Glutamatergic neuron (in vitro differentiated cells): ENCODE results near the gene DVL1. TPM values are rescaled to one million over a fixed set of nuclear protein-coding genes. Genes with fewer than 3 reads are reported as not detected.

Source experiments
- DNase-seq: peaks from one replicate; pipeline ENCODE4 v3.0.0; 2022
- H3K27ac Mint-ChIP-seq: one replicate; pipeline ENCODE4 v1.8.0; 2020; ENCODE audit warnings: mild to moderate bottlenecking, mixed read lengths, inconsistent platforms; ENCODE audit not compliant: unreplicated experiment
- H3K27me3 Mint-ChIP-seq: one replicate; pipeline ENCODE4 v1.8.0; 2020; ENCODE audit warnings: mild to moderate bottlenecking, moderate library complexity, mixed read lengths, inconsistent platforms; ENCODE audit not compliant: unreplicated experiment
- H3K36me3 Mint-ChIP-seq: one replicate; pipeline ENCODE4 v1.8.0; 2020; ENCODE audit warnings: mild to moderate bottlenecking, mixed read lengths, inconsistent platforms; ENCODE audit not compliant: unreplicated experiment
- H3K4me1 Mint-ChIP-seq: one replicate; pipeline ENCODE4 v1.8.0; 2020; ENCODE audit warnings: mild to moderate bottlenecking, low read depth, mixed read lengths, inconsistent platforms; ENCODE audit not compliant: unreplicated experiment
- H3K4me3 Mint-ChIP-seq: one replicate; pipeline ENCODE4 v1.8.0; 2020; ENCODE audit warnings: mild to moderate bottlenecking, mixed read lengths, inconsistent platforms; ENCODE audit not compliant: unreplicated experiment
- H3K9me3 Mint-ChIP-seq: one replicate; pipeline ENCODE4 v1.8.0; 2020; ENCODE audit warnings: mild to moderate bottlenecking, moderate library complexity, mixed read lengths, inconsistent platforms; ENCODE audit not compliant: unreplicated experiment
- total RNA-seq: library from RNA; stranded (reverse); fragmentation: NEBNext Ultra II Directional; extraction: Animal tissue kit (Norgen Biotek cat#: 25700); gene quantifications from one replicate; pipeline ENCODE4 v1.2.1, GENCODE V29; 2021; ENCODE audit not compliant: unreplicated experiment
- TF ChIP-seq, protein P1 (sequence below): fragments of 200-600 bp; sonication (generic); IDR thresholded peaks from one replicate; pipeline ENCODE4 v1.5.0; 2021; ENCODE audit not compliant: partially characterized antibody, unreplicated experiment

DVL1 gene
- total RNA-seq, 1 donor from 2014 or later, result 124 TPM

GRCh38 chr1:1380860-1381259, 31.6 kb upstream of the DVL1 start:
- H3K36me3 Mint-ChIP-seq, result no peaks in the 10 kb centered on the region
- TF ChIP-seq, protein P1, sequence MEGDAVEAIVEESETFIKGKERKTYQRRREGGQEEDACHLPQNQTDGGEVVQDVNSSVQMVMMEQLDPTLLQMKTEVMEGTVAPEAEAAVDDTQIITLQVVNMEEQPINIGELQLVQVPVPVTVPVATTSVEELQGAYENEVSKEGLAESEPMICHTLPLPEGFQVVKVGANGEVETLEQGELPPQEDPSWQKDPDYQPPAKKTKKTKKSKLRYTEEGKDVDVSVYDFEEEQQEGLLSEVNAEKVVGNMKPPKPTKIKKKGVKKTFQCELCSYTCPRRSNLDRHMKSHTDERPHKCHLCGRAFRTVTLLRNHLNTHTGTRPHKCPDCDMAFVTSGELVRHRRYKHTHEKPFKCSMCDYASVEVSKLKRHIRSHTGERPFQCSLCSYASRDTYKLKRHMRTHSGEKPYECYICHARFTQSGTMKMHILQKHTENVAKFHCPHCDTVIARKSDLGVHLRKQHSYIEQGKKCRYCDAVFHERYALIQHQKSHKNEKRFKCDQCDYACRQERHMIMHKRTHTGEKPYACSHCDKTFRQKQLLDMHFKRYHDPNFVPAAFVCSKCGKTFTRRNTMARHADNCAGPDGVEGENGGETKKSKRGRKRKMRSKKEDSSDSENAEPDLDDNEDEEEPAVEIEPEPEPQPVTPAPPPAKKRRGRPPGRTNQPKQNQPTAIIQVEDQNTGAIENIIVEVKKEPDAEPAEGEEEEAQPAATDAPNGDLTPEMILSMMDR, result no peak
- H3K4me3 Mint-ChIP-seq, result no peak overlapping the region
- H3K9me3 Mint-ChIP-seq, result no peaks in the 10 kb centered on the region
- H3K27me3 Mint-ChIP-seq, result peaks cover 5% of the 10 kb centered on the region
- H3K27ac Mint-ChIP-seq, result no peak overlapping the region
- H3K4me1 Mint-ChIP-seq, result peaks cover 3% of the 10 kb centered on the region
- DNase-seq, result no peak

DNA sequence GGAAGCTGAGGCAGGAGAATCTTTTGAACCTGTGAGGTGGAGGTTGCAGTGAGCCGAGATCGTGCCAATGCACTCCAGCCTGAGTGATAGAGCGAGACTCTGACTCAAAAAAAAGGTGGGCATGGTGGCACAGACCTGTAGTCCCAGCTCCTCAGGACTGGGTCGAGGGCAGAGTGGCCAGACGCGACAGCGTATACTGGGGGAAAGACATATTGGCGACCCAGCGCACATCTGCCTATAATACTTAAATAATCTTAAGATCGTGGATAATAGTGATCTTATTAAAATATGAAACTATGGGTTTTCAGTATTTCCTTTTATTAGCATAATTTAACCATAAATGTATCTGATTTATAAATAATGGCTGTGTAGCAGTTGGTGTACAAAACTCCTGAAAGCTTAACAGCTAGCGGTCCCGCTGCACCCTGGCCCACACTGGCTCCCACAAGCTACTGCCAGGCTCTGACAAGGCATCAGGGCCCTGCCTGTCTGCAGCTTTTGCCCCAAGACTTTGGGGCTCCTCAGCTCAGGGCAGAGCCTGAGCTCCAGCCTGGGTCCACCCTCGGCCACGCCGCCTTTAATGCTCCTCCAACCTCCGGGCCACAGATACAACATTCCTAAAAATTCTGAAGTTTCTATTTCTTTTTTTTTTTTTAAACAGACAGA, 28.5 kb upstream of the DVL1 start:
- Mint-ChIP-seq H3K4me3 (no peak overlapping the region), H3K27ac (no peak overlapping the region), H3K36me3 (no peaks in the 10 kb centered on the region), H3K9me3 (no peaks in the 10 kb centered on the region), H3K4me1 (peaks cover 3% of the 10 kb centered on the region), H3K27me3 (peaks cover 4% of the 10 kb centered on the region)
- TF ChIP-seq, protein P1, result no peak
- DNase-seq, result no peak

DNA sequence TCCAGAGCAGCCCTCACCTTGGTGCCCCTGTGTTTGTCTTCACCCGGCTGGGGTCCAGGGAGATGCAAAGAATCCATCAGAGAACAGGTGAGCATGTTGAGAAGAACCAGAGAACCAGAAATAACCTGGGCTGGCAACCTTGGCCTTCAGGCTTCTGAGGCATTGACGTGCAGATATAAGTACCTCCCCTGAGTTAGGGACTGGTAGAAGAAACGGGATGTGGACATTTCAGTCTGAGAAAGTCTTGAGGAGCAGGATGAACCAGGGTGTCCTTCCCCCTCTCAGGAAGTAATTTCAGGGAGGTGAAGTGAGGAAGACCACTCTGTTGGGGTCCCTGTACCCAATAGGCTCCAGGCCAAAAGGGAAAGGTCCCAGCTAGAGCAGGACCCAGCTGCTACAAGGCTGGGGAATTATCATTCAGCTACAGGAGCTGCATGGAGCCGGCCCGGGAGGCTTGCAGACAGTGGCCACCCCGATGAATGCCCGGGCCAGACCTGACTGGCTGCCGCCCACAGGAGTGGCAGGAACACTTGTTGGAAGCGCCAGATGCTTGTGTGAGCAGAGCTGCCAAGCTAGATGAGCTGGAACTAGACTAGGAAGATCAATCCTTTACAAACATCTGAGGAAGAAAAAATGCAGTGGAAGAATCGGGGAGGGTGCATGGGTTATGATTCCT, 27.5 kb upstream of the DVL1 start:
- Mint-ChIP-seq H3K4me3 (peak overlapping the region; percentile 20), H3K4me1 (peaks cover 1% of the 10 kb centered on the region), H3K27me3 (no peaks in the 10 kb centered on the region), H3K9me3 (no peaks in the 10 kb centered on the region), H3K27ac (no peak overlapping the region), H3K36me3 (no peaks in the 10 kb centered on the region)
- TF ChIP-seq, protein P1, result no peak
- DNase-seq, result no peak

DNA sequence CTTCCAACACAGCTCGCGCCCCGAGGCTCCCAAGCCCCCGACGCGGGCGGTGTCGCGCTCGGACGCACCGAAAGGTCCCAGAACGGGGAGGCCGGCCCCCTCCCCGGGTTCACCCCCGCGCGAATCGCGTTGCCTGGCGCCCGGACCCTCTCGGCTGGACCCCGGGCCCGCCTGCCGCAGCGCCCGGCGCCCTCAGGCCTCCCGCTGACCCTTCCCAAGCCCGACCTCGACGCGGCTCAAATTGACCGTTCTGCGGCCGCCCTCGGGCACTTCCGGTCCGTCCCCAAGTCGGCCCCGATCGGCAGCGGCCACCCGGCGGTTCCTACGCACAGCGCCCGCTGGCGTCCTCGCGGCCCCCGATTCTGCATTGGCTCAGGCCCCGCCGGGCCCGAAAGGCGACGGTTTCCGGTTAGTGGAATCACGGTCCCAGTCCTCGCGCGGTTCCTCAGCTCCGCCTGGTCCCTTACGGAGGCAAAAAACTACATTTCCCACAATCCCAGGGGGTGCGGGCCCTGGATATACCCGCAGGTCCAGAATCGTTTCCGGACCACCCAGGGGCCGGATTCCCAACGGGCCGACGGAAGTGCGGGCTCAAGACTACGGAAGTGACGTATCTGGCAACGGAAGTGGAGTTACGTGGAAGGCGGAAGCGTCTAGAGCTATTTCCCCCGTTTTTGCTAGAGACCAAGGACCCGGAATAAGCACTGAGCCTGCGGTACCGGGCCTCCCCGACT, 25.9 kb upstream of the DVL1 start, which contains the start of gene AURKAIP1:
Gene AURKAIP1 (minus strand): TSS at position 279 of the 734 bp plus-strand sequence. CDS start 451 bp downstream, outside the sequence.
- TF ChIP-seq, protein P1, result no peak
- peak; percentile 97 for DNase-seq
- H3K27ac Mint-ChIP-seq, result peak within 1 kb of the TSS; percentile 55
- H3K4me1 Mint-ChIP-seq, result no peaks in the 10 kb centered on the region
- H3K27me3 Mint-ChIP-seq, result no peaks in the 10 kb centered on the region
- H3K36me3 Mint-ChIP-seq, result no peaks in the 10 kb centered on the region
- peaks cover under 1% of the 10 kb centered on the region for H3K9me3 Mint-ChIP-seq
- H3K4me3 Mint-ChIP-seq, result peak within 1 kb of the TSS; percentile 90
